GM10266 (cell line): ENCODE results near the gene MAP4K1.
A peak's percentile ranks its signal among the peaks of the same experiment; 100 is the strongest.

Experiments used
- DNase-seq: peaks from one replicate; pipeline ENCODE4 v3.0.0; 2012; ENCODE audit errors: extremely low spot score
- TF ChIP-seq, protein P1 (sequence below): IDR thresholded peaks from 2 replicates; pipeline ENCODE4 v1.5.1; 2012; ENCODE audit warnings: mild to moderate bottlenecking, low read depth; ENCODE audit not compliant: control insufficient read depth, insufficient read depth; ENCODE audit errors: missing control alignments

Gene MAP4K1

DNA sequence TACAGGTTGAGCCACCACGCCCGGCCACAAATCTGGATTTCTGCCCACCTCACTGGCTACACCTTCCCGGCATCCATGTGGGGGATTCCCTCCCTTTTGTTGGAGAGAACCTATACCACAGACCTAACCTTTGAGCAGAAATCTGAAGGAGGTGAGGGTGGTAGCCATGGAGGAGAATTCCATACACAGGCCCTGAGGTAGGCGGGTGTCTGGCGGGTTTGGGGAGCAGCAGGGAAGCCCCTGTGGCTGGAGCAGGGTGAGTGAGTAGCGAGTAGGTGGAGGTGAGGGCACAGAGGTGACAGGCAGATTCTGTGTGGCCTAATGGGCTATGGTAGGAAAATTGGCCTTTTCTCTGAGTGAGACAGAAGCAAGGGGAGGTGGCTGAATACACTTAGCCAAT is 11.8 kb upstream of the MAP4K1 start:
- TF ChIP-seq, protein P1, sequence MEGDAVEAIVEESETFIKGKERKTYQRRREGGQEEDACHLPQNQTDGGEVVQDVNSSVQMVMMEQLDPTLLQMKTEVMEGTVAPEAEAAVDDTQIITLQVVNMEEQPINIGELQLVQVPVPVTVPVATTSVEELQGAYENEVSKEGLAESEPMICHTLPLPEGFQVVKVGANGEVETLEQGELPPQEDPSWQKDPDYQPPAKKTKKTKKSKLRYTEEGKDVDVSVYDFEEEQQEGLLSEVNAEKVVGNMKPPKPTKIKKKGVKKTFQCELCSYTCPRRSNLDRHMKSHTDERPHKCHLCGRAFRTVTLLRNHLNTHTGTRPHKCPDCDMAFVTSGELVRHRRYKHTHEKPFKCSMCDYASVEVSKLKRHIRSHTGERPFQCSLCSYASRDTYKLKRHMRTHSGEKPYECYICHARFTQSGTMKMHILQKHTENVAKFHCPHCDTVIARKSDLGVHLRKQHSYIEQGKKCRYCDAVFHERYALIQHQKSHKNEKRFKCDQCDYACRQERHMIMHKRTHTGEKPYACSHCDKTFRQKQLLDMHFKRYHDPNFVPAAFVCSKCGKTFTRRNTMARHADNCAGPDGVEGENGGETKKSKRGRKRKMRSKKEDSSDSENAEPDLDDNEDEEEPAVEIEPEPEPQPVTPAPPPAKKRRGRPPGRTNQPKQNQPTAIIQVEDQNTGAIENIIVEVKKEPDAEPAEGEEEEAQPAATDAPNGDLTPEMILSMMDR = no peak

DNA sequence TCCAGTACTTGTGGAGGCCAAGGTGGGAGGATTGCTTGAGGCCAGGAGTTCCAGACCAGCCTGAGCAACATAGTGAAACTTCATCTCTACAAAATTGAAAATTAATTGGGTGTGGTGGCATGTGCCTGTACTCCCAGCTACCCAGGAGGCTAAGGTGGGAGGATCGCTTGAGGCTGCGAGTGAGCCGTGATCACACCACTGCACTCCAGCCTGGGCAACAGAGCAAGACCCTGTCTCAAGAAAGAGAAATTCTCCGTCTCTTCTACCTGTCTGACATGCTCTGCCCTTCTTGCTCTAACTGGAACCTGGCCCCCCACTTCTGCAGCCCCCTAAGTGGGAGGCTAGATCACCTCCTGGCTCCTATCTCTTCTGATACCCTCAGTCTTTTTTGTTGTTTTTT is 8.6 kb upstream of the MAP4K1 start:
- TF ChIP-seq, protein P1 = no peak
- no peak for DNase-seq

More for the DNA sequence above, 11.8 kb upstream of the MAP4K1 start:
- DNase-seq = no peak

DNA sequence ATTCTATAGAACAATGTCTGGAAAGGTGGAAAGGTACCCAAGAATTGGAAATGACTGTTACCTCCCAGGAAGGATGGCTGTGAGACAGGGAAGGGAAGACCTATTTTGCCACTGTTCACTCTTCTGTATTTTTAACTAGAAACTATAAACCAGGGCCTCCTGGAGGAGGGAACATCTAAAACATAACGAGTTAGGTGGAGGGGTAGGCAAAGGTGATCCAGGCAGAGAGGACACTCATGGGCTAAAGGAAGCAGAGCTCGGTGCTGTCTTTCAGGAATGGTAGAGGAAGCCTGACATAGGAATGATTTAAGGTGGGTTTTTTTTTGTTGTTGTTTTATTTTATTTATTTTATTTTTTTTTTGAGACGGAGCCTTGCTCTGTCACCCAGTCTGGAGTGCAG is 7.1 kb upstream of the MAP4K1 start:
- no peak for DNase-seq
- TF ChIP-seq, protein P1 = no peak

DNA sequence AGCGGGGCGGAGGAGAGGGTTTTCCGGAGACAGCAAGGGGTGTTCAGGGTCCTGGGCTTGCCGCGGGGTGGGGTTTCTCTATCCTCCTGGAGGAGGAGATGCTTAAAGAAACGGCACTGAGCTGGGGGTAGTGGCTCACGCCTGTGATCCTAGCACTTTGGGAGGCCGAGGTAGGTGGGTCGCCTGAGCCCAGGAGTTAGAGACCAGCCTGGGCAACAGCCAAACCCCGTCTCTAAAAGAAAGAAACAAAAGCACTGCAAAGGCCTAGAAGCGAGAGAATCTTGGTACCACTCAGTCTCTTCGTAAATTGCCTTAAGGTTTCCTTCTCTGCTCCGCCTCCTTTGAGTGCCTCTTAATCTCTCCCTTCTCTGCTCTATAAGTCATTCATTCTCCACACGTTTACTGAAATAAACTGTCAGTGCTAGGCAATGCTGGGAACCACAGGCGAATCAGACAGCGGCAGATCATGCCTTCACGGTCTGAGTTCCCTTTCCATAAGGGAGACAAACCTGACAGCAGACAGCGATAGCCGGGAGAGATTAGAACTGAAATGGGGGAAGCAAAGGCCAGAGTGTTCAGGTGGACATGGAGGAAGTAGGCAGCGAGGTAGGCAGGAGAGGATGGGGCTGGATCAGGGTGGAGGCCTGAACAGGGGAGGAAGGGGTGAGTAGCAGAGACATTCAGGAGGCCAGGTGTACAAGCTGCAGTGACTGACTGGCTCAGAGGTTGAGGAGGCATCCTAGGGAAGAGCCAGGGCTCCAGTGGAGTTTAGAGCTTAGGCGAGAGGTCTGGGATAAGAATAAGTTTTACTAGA is 1.8 kb upstream of the MAP4K1 start:
- DNase-seq = no peak
- TF ChIP-seq, protein P1 = no peak

DNA sequence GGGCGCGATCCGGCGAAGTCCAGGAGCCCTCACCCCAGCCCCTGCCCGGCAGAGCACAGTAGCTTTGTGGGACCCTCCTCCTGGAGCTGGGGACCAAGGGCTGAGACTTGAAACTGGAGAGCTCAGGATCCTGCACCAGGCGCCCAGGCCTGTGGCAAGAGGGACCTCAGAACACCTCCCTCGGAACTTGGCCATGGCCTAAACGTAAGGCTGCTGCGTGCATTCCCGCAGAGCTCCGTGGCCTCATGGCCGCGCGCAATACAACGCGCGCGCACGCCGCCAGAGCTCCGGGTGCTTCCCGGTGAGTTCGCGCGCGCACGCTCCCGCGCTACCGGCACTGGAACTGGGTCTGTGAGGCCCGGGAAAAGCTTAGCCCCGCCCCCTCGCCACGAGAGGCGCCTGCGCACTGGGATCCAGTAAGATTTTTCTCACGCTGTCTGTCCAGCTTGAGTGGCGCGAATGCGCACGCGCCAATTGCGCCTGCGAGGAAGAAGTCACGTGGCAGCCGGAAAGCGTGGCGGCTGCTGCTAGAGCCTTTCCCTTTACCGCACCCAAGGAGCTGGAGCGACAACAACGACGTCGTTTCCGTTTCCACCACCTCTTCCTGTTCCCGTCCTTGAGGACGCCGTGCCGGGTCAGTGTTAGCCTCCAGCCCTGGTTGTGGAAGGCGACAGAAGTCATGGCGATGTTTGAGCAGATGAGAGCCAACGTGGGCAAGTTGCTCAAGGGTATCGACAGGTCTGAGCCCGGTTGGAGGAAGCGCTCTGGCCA is 1.0 kb upstream of the MAP4K1 start, which contains the start of gene EIF3K:
Gene EIF3K, plus strand, starts transcription at position 599 of the 771 bp plus-strand sequence. Its CDS starts 81 bp downstream, at position 680.
- TF ChIP-seq, protein P1 = no peak
- DNase-seq = peak; percentile 96

DNA sequence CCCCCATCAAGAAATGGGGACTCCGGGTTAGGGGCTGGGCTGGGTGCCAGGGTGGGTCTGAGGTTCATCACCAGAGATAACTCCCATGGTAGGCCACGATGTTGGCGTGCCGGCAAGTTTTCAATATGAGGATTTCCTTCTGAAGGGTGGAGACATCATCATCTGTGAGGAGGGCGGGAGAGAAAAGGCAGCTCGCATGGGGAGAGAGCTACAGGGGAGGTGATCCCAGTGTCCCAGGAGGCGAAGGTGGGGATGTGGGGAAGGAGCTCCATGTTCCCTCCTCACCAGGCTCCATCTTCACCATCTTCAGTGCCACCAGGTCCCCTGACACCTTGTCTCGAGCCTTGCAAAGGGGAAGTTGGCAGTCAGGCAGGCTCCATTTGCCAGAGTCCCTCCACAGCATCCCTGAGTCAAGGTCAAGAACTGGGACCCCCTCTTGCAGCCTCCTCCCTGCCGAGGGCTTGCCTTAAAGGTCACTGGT is 430 bp downstream of the MAP4K1 start:
- TF ChIP-seq, protein P1 = no peak
- DNase-seq = no peak

DNA sequence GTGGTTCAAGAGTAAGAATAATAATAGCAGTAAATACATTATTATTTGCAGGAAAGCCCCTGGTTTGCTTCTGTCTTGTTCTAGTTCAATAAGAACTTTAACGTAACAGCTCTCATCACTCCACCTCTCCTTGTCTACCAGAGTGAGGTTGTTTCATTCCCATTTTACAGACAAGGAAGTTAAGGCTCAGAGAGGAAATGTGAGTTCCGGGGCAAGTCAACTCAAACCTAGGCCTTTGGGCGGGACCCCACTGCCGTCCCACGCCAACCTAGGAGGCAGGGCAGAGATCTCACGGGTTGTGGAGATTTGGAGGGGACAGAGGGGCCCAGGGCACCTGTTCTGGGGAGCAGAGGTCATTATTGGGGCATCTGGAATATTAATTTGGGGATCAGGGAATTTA is 1.5 kb downstream of the MAP4K1 start:
- TF ChIP-seq, protein P1 = no peak
- no peak for DNase-seq
